Femur (tissue), 1 donor: ENCODE measurements around the gene FOXL2NB.
"Not testable (repeated sequence)": the region's sequence is repeated elsewhere in the genome, so short reads cannot be mapped to it uniquely, and the experiment has no call there.

ENCODE experiments used
- DNase-seq: peaks from one replicate; pipeline ENCODE4 v3.0.0-alpha.2; 2017

FOXL2NB gene

GRCh38 chr3:138946663-138947494, at the start of gene FOXL2NB, which contains the start of gene FOXL2:
Gene FOXL2NB (plus strand): TSS chr3:138947217. CDS start chr3:138947365, 148 bp downstream.
Gene FOXL2 (minus strand): TSS chr3:138947137. CDS start chr3:138946722, 415 bp downstream.
- peak; percentile 73 for DNase-seq

GRCh38 chr3:138898301-138898700, 48.7 kb upstream of the FOXL2NB start:
- DNase-seq = peak; percentile 50

- DNase-seq = no peak
Measured at GRCh38 chr3:138898708-138899107, 48.3 kb upstream of the FOXL2NB start.

- peak; percentile 27 for DNase-seq
Measured at GRCh38 chr3:138899351-138899991, 47.5 kb upstream of the FOXL2NB start.

- no peak for DNase-seq
Measured at GRCh38 chr3:138901567-138901966, 45.5 kb upstream of the FOXL2NB start.

DNA sequence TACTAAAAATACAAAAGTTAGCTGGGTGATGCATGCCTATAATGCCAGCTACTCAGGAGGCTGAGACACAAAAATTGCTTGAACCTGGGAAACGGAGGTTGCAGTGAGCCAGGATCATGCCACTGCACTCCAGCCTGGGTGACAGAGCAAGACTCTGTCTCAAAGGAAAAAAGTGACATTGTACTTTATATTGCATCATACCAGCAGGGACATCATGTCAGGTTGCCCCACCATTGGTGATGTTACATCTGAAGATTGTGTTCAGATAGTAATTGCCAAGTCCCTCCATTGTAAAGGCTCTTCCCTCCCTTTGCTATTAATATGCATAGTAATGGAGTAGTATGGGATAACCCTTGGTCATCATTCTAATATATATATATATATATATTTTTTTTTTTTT, 44.8 kb upstream of the FOXL2NB start:
- no peak for DNase-seq

DNA sequence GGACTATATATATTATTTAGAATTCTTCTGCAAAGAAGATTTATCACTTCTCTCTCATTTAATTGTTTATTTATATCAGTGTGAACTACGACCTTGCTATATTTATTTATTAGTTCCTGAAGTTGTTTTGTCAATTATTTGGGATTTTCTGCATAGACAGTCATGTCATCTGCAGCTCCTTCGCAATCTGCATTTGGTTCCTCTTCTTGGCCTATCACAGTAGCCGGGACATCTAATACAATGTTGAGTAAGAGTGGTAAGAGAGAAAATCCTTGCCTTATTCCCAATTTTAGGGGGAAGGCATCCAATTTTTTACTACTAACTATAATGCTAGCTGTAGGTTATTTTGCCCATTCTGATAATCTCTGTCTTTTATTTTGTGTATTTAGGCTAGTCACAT, 39.5 kb upstream of the FOXL2NB start:
- DNase-seq = no peak

- DNase-seq = no peak
Measured at GRCh38 chr3:138908846-138909245, 38.2 kb upstream of the FOXL2NB start.

- no peak for DNase-seq
Measured at GRCh38 chr3:138909904-138910303, 37.1 kb upstream of the FOXL2NB start.

GRCh38 chr3:138911621-138912020, 35.4 kb upstream of the FOXL2NB start:
- DNase-seq = no peak

GRCh38 chr3:138912237-138912636, 34.8 kb upstream of the FOXL2NB start:
- DNase-seq = no peak

- DNase-seq = no peak
Measured at GRCh38 chr3:138913766-138914165, 33.3 kb upstream of the FOXL2NB start.

DNA sequence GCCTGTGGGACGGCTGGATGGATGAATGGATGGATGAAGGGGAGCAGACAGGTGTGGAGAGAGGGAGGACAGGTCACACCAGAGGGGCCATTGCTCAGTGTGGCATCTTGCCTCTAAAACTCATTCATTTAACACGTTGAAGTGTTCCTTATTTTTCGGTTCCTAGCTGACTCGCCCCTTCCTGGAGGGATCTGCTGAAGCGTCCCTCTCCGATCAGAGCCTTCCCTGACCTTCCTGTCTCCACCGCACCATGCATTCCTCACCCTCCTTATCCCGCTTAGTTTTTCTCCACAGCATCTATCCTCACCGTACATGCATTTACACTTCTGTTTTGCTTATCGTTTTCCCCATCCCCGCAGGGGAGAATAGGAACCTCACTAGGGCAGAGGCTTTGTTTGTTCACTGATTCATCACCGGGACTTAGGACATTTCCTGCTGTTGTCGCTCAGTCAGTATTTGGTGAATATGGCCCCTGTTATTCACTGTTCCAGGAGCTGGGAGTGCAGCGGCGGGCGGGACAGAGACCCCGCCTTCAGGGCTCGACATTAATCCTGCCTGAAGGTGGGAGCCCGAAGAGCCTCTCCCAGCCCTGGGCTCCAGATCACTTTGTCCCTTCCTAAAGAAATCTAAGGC, 32.0 kb upstream of the FOXL2NB start:
- no peak for DNase-seq

DNA sequence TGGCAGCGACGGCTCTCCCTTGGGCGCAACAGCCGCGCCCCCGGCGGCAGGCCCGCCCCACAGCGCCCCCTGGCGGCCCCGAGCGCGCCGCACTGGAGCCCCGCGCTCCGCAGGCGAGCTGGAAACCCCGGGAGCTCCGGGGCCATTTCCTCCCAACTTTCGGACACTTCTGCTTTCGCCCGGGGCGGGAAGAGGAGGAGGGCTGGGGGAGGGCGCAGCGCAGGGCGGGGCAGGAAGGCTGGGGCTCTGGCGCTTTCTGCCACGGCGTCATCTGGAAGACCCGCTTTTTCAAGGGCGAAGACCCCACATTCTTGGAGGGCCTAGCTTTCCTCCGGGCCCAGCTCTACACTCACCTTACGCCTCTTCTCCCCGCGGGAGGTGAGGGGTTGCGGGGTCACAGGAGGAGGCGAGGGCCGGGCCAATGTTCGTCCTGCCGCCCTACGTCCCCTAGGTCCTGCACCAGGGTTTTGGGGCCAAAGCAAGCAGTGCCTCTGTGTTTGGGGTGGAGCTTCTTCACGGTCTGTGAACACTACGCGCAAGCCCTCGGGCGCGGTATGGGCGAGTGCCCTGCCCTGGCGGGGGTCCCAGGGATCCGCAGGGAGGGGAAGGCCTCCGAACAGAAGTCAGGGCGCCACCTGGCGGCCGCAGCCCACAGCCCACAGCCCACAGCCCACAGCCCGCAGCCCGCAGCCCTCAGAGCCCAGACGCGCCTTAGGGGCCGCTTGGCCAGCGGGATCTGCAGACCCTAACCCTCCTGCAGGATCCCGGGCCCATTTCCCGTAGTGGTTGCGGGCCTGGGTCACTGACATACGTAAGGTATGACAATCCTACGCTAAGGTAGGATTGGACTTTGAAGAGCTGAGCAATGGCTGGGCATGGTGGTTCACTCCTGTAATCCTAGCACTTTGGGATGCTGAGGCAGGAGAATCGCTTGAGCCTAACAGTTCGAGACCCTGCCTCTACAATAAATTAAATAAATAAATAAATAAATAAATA, 31.2 kb upstream of the FOXL2NB start:
- DNase-seq = peak; percentile 95

DNA sequence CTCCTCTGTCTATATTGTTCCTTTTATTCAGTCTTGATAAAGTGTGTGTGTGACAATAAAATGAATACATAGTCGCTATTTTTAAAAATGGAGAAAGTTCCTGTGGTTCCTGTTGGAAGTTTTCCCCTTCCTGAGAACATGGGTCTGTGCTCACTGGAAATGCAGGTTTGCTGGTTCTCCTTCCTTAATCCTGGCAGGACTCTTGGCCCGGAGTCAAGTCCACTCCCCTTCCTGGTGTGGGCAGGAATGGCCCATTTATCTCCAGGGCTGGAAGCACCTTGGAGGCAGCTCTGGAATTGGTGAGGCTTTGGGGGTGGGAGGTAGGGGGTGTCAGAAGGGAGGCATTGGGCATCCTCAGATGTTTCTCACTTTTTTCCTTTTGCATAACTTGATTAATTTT, 30.2 kb upstream of the FOXL2NB start:
- DNase-seq = no peak

DNA sequence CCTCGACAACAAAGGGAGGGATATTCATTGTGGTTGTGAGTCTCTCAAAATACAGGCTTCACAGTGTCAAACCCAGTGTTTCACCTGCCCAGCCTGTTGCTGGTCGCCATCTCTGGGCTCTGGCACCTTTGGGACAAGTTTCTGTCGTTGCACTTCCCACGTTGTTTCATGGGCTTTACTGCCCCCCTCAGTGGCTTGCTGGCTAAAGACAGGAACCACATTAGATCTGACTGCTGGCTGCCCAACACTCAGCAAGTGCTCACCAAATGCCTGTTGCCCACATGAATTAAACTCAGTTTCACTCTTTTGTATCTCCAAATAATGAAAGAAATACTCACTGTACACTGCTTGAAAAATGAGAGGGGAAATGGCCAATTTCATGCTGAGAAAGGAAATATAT, 27.7 kb upstream of the FOXL2NB start:
- no peak for DNase-seq

DNA sequence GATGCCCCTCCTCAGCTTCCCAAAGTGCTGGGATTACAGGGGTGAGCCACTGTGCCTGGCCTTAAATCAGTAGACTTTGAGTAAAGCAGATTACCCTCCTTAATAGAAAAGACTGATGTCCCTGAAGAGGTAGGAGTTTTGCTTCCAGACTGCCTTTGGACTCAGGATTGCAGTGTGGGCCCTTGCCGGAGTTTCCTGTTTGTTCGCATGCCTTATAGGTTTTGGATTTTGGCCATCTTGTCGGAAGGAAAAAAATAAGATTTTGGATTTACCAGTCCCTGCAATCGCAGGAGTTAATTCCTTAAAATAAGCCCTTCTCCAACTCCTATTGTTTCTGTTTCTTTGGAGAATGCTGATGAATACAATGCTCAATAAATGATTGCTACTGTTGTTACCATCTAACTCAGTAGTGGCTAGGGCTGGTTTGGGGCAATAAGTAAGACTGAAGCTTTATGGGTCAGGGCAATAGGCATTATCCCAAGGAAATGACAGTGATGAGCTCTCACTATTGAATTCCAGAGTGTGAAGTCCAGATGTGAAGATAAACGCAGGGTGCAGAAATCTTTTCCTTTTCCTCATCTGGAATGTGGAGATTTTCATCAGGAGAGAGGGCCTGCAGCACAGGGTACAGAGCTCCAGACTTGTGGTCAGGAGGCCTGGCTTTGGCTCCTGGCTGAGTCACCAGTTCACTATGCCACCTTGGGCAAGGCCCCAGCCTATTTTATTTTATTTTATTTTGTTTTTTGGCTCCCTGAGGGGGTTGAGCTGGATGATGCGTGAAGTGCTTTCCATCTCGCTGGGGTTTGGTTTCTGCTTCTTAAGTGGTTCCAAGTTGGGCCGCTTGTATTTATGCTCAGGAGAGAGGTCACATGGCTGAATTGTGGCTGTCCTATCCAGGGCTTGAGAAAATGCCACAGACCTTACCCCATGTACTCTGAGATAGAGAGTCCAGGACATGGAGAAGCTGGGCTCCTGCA, 25.4 kb upstream of the FOXL2NB start:
- DNase-seq = no peak

DNA sequence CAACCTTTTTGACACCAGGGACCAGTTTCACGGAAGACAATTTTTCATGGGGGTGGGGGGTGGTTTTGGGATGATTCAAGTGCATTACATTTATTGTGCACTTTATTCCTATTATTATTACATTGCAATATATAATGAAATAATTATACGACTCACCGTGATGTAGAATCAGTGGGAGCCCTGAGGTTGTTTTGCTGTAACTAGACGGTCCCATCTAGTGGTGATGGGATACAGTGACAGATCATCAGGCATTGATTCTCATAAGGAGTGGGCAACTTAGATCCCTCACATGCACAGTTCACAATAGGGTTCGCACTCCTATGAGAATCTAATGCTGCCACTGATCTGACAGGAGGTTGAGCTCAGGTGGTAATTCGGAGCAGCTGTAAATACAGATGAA, 24.6 kb upstream of the FOXL2NB start:
- not testable (repeated sequence) for DNase-seq

DNA sequence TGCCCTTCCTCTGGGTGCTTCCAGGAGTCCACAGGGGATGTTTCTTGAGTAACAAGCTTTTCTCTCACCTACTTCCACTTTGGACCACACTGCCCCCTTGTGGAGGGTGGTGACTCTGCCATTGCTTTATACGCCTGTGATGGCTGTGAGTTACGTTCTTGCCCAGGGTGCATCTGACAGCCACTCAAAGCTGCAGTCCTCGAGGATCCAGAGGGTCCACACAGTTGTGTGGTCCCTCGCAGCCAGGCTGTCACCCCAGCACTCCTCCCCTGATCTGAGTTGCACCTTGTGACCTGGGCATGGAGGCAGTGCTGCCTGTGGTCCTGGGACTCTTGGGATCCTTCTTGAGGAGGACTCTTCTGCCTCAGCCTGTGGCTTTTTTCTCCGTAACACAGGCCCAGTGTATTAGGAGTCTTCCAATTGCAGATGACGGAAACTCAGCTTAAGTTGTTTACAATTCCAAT, 23.5 kb upstream of the FOXL2NB start:
- DNase-seq = peak; percentile 78

DNA sequence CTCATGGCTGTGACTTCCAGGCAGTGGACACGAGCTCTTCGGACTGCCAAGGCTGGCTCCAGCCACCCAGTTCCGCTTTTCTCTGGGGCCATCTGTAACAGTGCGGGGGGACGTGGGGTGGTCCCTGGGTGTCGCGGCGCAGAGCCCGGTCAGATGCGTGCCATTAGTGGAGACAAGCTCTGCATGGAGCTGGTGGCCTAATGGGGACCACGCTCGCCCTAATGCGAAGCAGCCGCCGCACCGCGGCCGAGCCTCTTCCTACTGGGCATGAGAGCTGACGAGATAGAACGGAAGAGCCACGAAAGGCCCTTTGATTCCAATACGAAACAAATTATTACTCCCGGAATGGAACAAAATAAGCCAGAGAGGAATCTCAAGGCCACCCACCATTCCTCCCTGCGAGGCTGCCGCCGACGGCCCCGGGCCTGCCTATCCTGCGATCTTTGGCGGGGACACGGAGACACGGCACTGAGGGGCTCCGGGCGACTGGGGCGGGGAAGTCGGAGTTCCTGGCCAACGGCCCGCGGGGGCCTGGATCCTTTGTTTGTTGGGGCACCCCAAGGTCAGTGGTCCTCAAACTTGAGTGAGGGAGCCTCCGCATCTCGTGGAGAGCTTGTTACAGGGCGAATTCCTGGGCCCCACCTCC, 18.2 kb upstream of the FOXL2NB start:
- no peak for DNase-seq
